ENCODE results near the gene B4GALT5. TPM values are rescaled to one million over a fixed set of nuclear protein-coding genes. Genes with fewer than 3 reads are reported as not detected.

B4GALT5 gene
- polyA plus RNA-seq, 4 donors = 43.9 to 49.4 (median 47.7) TPM

DNA sequence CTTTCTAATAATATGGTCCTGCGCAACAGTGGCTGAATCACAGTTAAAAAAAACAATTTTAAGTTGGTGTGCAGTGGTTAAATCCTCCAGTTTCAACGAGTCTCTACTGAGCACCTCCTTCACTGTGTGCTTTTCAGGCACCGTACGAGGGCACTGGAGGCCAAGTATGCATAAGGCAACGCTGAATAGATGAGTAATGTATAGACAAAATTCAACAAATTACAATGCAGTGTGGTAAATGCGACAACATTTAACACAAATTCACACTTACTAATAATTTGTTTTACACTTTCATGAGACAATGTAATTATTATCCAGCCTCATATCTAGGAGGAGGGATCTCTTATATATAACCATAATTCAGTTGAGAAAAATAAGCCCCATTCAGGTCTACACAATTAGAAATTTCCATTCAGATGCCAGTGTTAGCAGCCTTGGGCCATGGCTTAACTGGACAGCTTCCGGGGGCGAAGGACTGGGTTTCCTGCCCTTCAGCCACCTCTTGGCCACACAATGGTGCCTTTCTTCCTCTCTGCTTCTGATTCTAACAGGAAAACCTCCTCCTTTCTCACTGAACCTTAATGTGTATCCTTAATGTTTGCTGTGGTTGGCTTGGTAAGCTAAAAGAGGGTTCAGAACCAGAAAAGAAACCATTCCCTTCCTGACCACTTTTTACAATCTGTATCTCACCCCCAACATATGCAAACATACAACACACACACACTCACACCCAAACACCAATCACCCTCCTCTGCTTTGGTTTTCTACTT, 51.9 kb downstream of the B4GALT5 start:
- DNase-seq (ENCODE audit: low read depth in 4 of 4, low spot score in 2 of 4) = no peak

DNA sequence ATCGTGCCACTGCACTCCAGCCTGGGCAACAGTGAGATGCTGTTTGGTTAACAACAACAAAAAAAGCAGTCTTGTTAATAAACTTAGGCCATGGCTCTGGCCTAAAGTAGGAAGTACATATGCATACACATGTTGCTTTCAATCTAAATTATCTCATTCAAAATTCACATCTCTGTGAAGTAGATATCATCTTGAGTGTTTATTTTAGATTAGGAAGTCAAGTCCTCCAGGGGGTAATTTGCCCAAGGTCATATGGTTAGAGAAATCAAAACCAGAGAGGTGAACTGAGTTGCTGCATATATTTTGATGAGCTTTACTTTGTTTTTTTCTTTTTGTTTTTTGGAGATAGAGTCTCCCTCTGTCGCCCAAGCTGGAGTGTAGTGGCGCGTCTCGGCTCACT, 52.8 kb downstream of the B4GALT5 start:
- no peak for DNase-seq (ENCODE audit: low read depth in 4 of 4, low spot score in 2 of 4)

- DNase-seq (ENCODE audit: low read depth in 4 of 4, low spot score in 2 of 4) = no peak
Observed at GRCh38 chr20:49659056-49659455, 54.6 kb downstream of the B4GALT5 start.

GRCh38 chr20:49658508-49658907, 55.2 kb downstream of the B4GALT5 start:
- DNase-seq (ENCODE audit: low read depth in 4 of 4, low spot score in 2 of 4) = no peak

GRCh38 chr20:49657118-49657901, 56.4 kb downstream of the B4GALT5 start:
- DNase-seq (ENCODE audit: low read depth in 4 of 4, low spot score in 2 of 4) = no peak

DNA sequence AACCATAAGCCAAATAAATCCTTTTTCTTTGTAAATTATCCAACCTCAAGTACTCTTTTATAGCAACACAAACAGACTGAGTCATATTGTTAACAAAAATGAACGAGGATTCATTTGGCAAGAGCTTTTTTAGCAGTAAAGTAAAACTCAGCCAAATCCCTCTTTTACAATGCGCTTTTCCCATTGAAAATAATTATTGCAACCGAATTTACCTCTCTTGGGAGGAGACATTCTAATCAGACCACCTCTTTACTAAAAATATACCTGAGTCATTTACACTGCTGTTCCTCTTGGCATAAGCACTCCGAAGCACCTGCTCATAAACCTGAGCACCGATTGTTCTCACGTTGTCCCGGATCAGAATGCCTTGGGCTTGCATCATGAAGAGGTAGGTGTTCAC, 57.4 kb downstream of the B4GALT5 start:
- DNase-seq (ENCODE audit: low read depth in 4 of 4, low spot score in 2 of 4) = no peak

DNA sequence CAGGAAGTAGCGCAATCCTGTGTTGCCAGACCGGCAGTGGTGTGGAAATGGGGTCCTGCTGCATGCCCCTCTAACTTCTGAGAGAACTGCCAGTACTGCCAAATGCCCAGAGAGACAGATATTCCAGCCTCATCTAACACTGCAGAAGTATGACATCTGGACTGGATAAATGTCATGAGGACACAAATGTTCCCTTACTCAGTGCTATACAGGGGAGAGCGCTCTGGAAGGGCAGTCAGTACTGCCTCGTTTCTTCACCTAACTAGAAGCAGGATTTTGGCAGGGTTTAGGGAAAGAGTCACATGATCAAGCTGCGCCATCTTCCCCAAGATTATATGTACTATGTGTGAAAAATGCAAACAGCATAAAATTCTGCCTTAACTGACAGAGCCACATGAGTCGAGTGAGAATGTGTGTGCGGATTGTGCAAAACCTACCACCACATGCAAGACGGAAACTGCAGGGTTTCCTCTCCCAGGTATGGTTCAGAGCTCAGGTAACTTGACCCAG, 59.7 kb downstream of the B4GALT5 start:
- no peak for DNase-seq (ENCODE audit: low read depth in 4 of 4, low spot score in 2 of 4)

DNA sequence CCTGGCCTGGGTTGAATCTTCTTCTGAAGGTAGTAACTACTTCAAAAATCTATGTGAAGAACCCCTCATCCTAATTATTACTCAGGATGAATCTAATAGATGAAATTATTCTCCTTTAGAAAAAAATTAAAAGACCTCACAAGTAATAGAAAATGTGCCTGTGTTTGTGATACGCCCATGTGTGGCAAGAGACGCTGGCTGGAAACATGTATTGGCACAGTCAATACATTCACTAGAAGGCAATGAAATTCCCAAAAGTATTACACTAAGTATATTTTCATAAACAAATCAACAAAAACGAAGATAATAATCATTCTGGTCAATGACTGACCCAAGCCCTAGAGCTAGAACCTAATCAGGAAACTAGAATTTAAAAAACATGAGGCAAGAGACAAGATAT, 64.0 kb downstream of the B4GALT5 start:
- no peak for DNase-seq (ENCODE audit: low read depth in 4 of 4, low spot score in 2 of 4)

DNA sequence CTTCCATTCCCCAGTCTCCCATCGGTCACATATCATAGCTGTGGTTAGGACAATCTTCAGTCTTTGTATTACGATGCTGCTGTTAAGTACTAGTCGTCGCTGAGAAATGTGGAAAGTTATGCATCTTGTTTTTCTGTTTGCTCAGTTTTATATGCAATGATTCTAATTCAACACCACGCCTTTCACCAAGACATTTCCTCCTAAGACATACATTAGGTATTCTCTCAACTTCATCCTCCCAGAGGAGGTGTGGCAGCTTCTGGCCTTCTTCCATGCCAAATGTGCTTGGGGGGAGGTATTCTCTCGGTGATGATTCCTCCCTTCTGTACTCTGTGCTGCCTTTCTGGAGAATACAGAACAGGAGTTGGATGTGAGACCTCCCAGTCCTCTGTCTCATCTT, 66.1 kb downstream of the B4GALT5 start:
- no peak for DNase-seq (ENCODE audit: low read depth in 4 of 4, low spot score in 2 of 4)

DNA sequence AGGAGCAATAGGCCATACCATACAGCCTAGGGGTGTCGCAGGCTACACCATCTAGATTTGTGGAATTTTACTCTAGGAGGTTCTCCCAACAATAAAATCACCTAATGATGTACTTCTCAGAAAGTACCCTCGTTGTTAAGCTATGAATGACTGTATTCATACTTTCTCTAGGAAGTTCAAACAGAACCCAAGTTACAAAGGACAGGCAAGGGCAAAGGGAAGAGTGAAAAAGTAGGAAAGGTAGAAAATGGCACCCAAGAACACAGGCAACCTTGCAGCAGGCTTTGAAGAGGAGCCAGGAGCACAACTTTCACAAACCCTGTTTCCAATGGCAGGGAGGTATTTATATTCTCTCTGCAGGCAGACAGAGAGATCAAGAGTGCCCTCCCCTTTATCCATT, 67.2 kb downstream of the B4GALT5 start:
- no peak for DNase-seq (ENCODE audit: low read depth in 4 of 4, low spot score in 2 of 4)

- no peak for DNase-seq (ENCODE audit: low read depth in 4 of 4, low spot score in 2 of 4)
Observed at GRCh38 chr20:49646126-49646525, 67.6 kb downstream of the B4GALT5 start.

- no peak for DNase-seq (ENCODE audit: low read depth in 4 of 4, low spot score in 2 of 4)
Observed at GRCh38 chr20:49644980-49645565, 68.6 kb downstream of the B4GALT5 start.

DNA sequence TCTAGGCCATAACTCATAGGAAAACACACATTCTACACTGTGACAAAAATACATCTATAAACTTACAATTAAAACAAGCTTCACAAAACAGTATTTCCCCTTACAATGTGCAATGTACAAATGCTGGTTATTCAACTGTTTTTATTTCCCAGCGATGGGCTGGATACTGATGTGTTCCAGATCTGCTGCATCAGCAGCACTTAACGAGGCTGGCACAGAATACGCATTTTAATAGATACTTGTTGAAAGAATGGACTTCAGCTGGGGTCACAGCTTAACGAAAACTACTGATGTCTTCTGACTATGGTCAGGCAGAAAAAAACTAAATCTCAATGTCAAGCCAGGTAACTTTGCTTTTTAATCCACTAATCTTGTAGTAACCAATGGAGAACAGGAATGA, 70.9 kb downstream of the B4GALT5 start:
- no peak for DNase-seq (ENCODE audit: low read depth in 4 of 4, low spot score in 2 of 4)

DNA sequence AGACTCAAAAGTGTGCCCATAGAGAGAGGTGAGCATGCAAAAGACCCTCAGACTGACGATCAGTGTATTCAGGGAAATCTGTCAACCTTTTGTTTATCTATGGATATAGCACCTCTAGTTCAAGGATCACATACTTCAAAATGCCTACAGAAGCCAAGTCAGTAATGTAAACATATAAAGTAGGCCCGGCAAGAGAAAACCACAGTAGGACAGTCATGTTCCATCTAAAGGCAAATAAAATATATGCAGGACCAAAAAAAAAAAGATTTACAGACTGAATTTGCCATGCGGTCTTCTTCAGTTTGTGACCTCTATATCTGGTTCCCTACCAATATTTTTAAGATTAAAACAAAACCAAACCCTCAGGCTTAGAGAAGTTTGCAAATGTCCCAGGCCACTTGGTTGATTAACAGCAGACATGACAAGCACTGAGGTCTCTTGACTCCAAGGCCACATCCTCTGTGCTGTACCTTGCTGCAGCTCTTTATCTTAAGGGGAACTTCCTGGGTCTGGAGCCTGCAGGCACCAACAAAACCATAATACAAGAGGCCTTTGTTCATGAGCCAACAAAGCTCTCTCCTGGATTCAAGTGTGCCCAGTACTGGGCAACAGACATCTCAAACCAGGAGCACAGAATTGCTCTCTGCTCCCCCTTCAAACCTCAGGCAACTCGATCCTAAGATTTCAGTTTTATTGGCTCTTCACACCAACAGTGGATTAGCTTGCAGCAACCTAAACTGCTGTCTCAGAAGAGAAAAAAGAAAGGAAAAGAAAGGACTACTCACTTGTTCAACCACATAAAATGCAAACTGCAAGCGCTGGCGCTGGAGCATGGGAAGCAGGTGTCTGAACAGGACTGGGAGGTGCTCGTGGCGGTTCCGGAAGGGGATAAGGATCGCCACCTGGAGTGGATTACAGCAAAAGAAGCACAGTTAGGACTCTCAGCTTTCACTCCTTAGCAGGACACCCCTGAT, 71.7 kb downstream of the B4GALT5 start:
- no peak for DNase-seq (ENCODE audit: low read depth in 4 of 4, low spot score in 2 of 4)

GRCh38 chr20:49637046-49637637, 76.5 kb downstream of the B4GALT5 start:
- no peak for DNase-seq (ENCODE audit: low read depth in 4 of 4, low spot score in 2 of 4)

GRCh38 chr20:49636447-49636846, 77.2 kb downstream of the B4GALT5 start:
- no peak for DNase-seq (ENCODE audit: low read depth in 4 of 4, low spot score in 2 of 4)

DNA sequence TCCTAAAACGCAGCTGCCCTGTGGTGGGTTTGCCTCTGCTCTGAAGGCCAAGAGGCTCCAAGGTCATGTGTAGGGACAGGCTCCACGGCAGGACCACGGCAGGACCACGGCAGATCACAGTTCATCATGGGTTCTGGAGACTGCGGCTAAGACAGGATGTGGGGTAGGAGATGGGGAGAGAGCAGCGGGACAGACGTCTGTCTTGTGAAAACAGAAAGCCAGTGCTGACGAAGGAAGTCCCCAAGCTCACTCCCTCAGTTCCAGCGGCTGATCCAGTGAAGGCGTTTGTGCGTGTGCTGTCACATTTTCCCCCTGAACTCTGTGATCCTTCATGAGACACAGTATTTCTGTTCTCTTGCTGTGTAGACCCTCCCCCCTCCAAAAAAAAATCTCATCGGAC, 77.8 kb downstream of the B4GALT5 start:
- DNase-seq (ENCODE audit: low read depth in 4 of 4, low spot score in 2 of 4) = no peak

GRCh38 chr20:49635166-49635565, 78.5 kb downstream of the B4GALT5 start:
- no peak for DNase-seq (ENCODE audit: low read depth in 4 of 4, low spot score in 2 of 4)

DNA sequence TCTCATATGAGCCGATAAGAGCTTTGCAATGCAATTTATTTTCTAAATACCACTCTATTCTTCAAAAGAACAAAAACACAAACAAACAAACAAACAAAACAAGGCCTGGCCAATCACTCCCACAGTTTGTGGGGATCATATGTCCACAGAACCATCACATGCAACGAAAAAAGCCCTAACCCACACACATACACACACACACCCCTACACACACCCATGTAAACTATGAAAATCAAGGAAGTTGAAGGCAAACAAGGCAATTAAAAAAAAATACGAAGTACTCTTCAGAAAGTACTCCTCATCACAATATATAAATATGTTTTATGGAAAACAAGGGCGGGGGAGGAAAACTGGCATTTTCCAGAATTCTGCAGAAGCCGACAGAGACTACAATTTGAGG, 79.6 kb downstream of the B4GALT5 start:
- DNase-seq (ENCODE audit: low read depth in 4 of 4, low spot score in 2 of 4) = no peak

DNA sequence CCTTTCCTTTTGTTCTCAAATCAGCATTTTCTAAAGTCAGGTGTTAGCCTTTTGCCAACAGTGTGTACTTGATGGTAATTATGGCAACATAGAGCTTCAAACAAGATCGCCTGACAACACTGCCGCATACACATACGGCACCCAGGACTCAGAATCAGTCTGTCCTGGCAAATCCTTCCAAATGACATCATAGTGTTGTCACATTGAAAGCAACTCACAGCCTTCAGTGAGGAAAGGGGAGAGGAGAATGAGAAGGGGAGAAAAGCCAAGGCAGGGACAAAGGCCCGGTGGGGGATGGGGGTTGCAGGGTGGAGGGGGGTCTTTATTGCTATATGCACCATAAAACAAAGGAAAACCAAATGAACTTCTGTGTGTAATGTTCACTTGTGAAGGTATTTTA, 80.0 kb downstream of the B4GALT5 start:
- no peak for DNase-seq (ENCODE audit: low read depth in 4 of 4, low spot score in 2 of 4)
